IPS-15b (cell line): Measurements from ENCODE around the gene HSPB8.

ENCODE experiments used
- H3K27me3 ChIP-seq: one replicate; pipeline ENCODE4 v1.6.1; 2013; ENCODE audit warnings: low read length; ENCODE audit not compliant: control insufficient read depth, insufficient read depth
- H3K36me3 ChIP-seq: one replicate; pipeline ENCODE4 v1.6.1; 2013; ENCODE audit warnings: low read length; ENCODE audit not compliant: control insufficient read depth, insufficient read depth
- H3K4me1 ChIP-seq: one replicate; pipeline ENCODE4 v1.6.1; 2013; ENCODE audit warnings: mild to moderate bottlenecking, low read length; ENCODE audit not compliant: control insufficient read depth, insufficient read depth
- H3K4me3 ChIP-seq: one replicate; pipeline ENCODE4 v1.5.1; 2013; ENCODE audit warnings: low read depth, low read length
- H3K9ac ChIP-seq: one replicate; pipeline ENCODE4 v1.6.1; 2013; ENCODE audit warnings: low read depth, mild to moderate bottlenecking, low read length
- H3K9me3 ChIP-seq: one replicate; pipeline ENCODE4 v1.6.1; 2013; ENCODE audit warnings: mild to moderate bottlenecking, low read length; ENCODE audit not compliant: control insufficient read depth, insufficient read depth

The HSPB8 gene

GRCh38 chr12:119239040-119239439, 60.3 kb downstream of the HSPB8 start:
- Histone ChIP-seq H3K4me1 (peaks cover 19% of the 10 kb centered on the region), H3K36me3 (no peaks in the 10 kb centered on the region), H3K4me3 (no peak overlapping the region), H3K9ac (no peak overlapping the region), H3K9me3 (no peaks in the 10 kb centered on the region), H3K27me3 (no peaks in the 10 kb centered on the region)

GRCh38 chr12:119241049-119241448, 62.3 kb downstream of the HSPB8 start:
- Histone ChIP-seq H3K4me3 (no peak overlapping the region), H3K9me3 (no peaks in the 10 kb centered on the region), H3K9ac (no peak overlapping the region), H3K36me3 (no peaks in the 10 kb centered on the region), H3K4me1 (peaks cover 8% of the 10 kb centered on the region), H3K27me3 (no peaks in the 10 kb centered on the region)

GRCh38 chr12:119241580-119242169, 62.9 kb downstream of the HSPB8 start:
- H3K36me3 ChIP-seq: no peaks in the 10 kb centered on the region
- H3K4me3 ChIP-seq: no peak overlapping the region
- H3K9ac ChIP-seq: no peak overlapping the region
- peaks cover 2% of the 10 kb centered on the region for H3K4me1 ChIP-seq
- H3K9me3 ChIP-seq: no peaks in the 10 kb centered on the region
- no peaks in the 10 kb centered on the region for H3K27me3 ChIP-seq
